ENCODE results near the gene BLTP3B. TPM values are rescaled to one million over a fixed set of nuclear protein-coding genes. Genes with fewer than 3 reads are reported as not detected.

BLTP3B gene
- total RNA-seq, 6 experiments from 2014 or later: 28.5 to 34.2 (median 33.4) TPM

- no peaks in the 10 kb centered on the region for H3K36me3 Mint-ChIP-seq (ENCODE audit: low read depth)
These were observed 25.9 kb upstream of the BLTP3B start for GRCh38 chr12:100168562-100168961.

GRCh38 chr12:100166232-100166631, 23.6 kb upstream of the BLTP3B start:
- Mint-ChIP-seq H3K9me3 (no peaks in the 10 kb centered on the region), H3K4me1 (ENCODE audit: low read depth) (peaks cover 10% of the 10 kb centered on the region), H3K27me3 (ENCODE audit: insufficient read depth) (peaks cover 8% of the 10 kb centered on the region), H3K4me3 (no peak overlapping the region), H3K27ac (no peak overlapping the region), H3K36me3 (ENCODE audit: low read depth) (no peaks in the 10 kb centered on the region)
- no peak for DNase-seq
- TF ChIP-seq CTCF (IDR thresholded peaks at IDR 0.05): no peak

More at GRCh38 chr12:100168562-100168961, 25.9 kb upstream of the BLTP3B start:
- TF ChIP-seq CTCF (IDR thresholded peaks at IDR 0.05): no peak
- DNase-seq: no peak
- Mint-ChIP-seq H3K27me3 (ENCODE audit: insufficient read depth) (peaks cover 8% of the 10 kb centered on the region), H3K9me3 (no peaks in the 10 kb centered on the region), H3K27ac (no peak overlapping the region), H3K4me1 (ENCODE audit: low read depth) (peaks cover 9% of the 10 kb centered on the region), H3K4me3 (no peak overlapping the region)

GRCh38 chr12:100165356-100165755, 22.7 kb upstream of the BLTP3B start:
- no peak overlapping the region for H3K4me3 Mint-ChIP-seq
- H3K36me3 Mint-ChIP-seq (ENCODE audit: low read depth): no peaks in the 10 kb centered on the region
- no peak for TF ChIP-seq CTCF (IDR thresholded peaks at IDR 0.05)
- no peak for DNase-seq
- H3K27ac Mint-ChIP-seq: no peak overlapping the region
- H3K9me3 Mint-ChIP-seq: no peaks in the 10 kb centered on the region
- H3K27me3 Mint-ChIP-seq (ENCODE audit: insufficient read depth): peaks cover 8% of the 10 kb centered on the region
- peaks cover 10% of the 10 kb centered on the region for H3K4me1 Mint-ChIP-seq (ENCODE audit: low read depth)

GRCh38 chr12:100164153-100164704, 21.6 kb upstream of the BLTP3B start:
- no peak overlapping the region for H3K27ac Mint-ChIP-seq

DNA sequence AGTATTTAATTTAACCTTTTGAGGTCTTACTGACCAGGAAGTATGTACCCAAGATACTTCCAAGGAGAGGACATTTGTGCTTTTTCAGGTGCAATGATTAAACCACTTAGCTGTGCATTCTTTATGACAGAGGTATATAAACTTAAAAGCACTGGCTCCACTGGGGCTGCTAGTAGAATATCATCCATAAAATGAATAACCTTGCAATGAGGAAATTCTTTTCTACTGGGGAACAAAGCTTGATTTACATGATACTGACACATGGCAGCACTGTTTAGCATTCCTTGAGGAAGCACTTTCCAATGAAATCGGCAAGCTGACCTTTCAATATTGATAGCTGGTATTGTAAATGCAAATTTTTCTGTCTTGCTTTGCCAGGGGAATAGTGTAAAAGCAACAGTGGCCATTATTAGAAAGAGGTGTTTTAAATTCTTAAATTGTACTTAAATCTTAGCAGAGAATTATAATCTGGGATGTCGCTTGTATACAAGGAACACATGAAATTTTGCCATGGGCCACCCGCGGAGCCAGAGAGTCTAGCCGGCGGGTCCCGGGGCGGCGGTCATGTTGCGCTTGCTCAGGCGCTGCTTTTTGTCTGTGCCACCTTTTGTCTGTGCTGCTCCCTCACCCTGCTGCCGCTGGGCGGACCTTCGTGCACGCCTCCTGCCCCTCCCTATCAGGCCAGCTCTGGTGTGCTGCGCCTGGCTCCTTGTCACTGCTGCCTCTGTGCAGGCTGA, 20.9 kb upstream of the BLTP3B start:
- DNase-seq: peak; percentile 48
- H3K27ac Mint-ChIP-seq: no peak overlapping the region
- H3K4me1 Mint-ChIP-seq (ENCODE audit: low read depth): peaks cover 10% of the 10 kb centered on the region
- peaks cover 6% of the 10 kb centered on the region for H3K27me3 Mint-ChIP-seq (ENCODE audit: insufficient read depth)
- H3K9me3 Mint-ChIP-seq: no peaks in the 10 kb centered on the region
- H3K36me3 Mint-ChIP-seq (ENCODE audit: low read depth): no peaks in the 10 kb centered on the region
- peak; percentile 34 for TF ChIP-seq CTCF (IDR thresholded peaks at IDR 0.05)
- peak overlapping the region; percentile 79 for H3K4me3 Mint-ChIP-seq

More at GRCh38 chr12:100164153-100164704, 21.6 kb upstream of the BLTP3B start:
- Mint-ChIP-seq H3K4me3 (peak overlapping the region; percentile 79), H3K9me3 (no peaks in the 10 kb centered on the region), H3K27me3 (ENCODE audit: insufficient read depth) (peaks cover 7% of the 10 kb centered on the region), H3K4me1 (ENCODE audit: low read depth) (peaks cover 10% of the 10 kb centered on the region), H3K36me3 (ENCODE audit: low read depth) (no peaks in the 10 kb centered on the region)
- no peak for TF ChIP-seq CTCF (IDR thresholded peaks at IDR 0.05)
- DNase-seq: no peak
